Fibroblast of the aortic adventitia (primary cell): Measurements from ENCODE around the gene HLF. TPM values are rescaled to one million over a fixed set of nuclear protein-coding genes. Genes with fewer than 3 reads are reported as not detected.

ENCODE experiments used
- DNase-seq: peaks from one replicate; pipeline ENCODE4 v3.0.0-alpha.2; 2010; ENCODE audit warnings: low read depth
- H3K4me3 ChIP-seq: 2 replicates; pipeline ENCODE4 v1.5.1; 2011; ENCODE audit warnings: low read depth, mild to moderate bottlenecking, control low read depth, low read length, moderate library complexity
- CTCF ChIP-seq: IDR thresholded peaks from 2 replicates; pipeline ENCODE4 v1.5.1; 2011; ENCODE audit warnings: mild to moderate bottlenecking, low read length, control low read depth, inconsistent platforms; ENCODE audit not compliant: insufficient read depth
- total RNA-seq: library from RNA; depleted of rRNA; stranded (reverse); fragments of >200 nt; gene quantifications from 2 replicates; pipeline ENCODE4 v1.2.3, GENCODE V29; 2012; ENCODE audit warnings: low replicate concordance

HLF gene
- total RNA-seq, 1 donor, result 4.4 TPM

GRCh38 chr17:55300479-55301290 lies 35.9 kb downstream of the HLF start:
- TF ChIP-seq CTCF, result no peak
- H3K4me3 ChIP-seq, result no peak overlapping the region
- DNase-seq, result no peak

- no peak for TF ChIP-seq CTCF
- no peak overlapping the region for H3K4me3 ChIP-seq
- peak; percentile 35 for DNase-seq
Observed at GRCh38 chr17:55301521-55302406, 37.0 kb downstream of the HLF start.

GRCh38 chr17:55302407-55302787 lies 37.6 kb downstream of the HLF start:
- H3K4me3 ChIP-seq, result no peak overlapping the region
- TF ChIP-seq CTCF, result no peak
- no peak for DNase-seq

- DNase-seq, result no peak
- TF ChIP-seq CTCF, result no peak
- H3K4me3 ChIP-seq, result no peak overlapping the region
Observed at GRCh38 chr17:55303008-55303493, 38.3 kb downstream of the HLF start.

- no peak overlapping the region for H3K4me3 ChIP-seq
- TF ChIP-seq CTCF, result peak; percentile 30
- peak; percentile 51 for DNase-seq
Observed at GRCh38 chr17:55303701-55304145, 39.0 kb downstream of the HLF start.

GRCh38 chr17:55304171-55304859 lies 39.6 kb downstream of the HLF start:
- TF ChIP-seq CTCF, result no peak
- no peak overlapping the region for H3K4me3 ChIP-seq
- no peak for DNase-seq
